ENCODE results near the gene FAM149B1.
A peak's percentile ranks its signal among the peaks of the same experiment; 100 is the strongest.
"Not testable (repeated sequence)": the region's sequence is repeated elsewhere in the genome, so short reads cannot be mapped to it uniquely, and the experiment has no call there.

Gene FAM149B1

GRCh38 chr10:73167783-73168464 is at the start of gene FAM149B1, which contains the start of gene ECD:
Gene FAM149B1, plus strand, starts transcription at chr10:73168119. Its CDS starts 221 bp downstream, at chr10:73168340.
Gene ECD, minus strand, starts transcription at chr10:73168008. Its CDS starts 4,071 bp downstream, at chr10:73163937.
- H3K27ac ChIP-seq = peak within 1 kb of the TSS; percentile 85
- DNase-seq (ENCODE audit: low read depth, low spot score) = peak; percentile 52

- H3K27ac ChIP-seq = no peak overlapping the region
- no peak for DNase-seq (ENCODE audit: low read depth, low spot score)
Measured at GRCh38 chr10:73119457-73119856, 48.5 kb upstream of the FAM149B1 start.

GRCh38 chr10:73119952-73120351 is 48.0 kb upstream of the FAM149B1 start:
- no peak overlapping the region for H3K27ac ChIP-seq
- no peak for DNase-seq (ENCODE audit: low read depth, low spot score)

- no peak overlapping the region for H3K27ac ChIP-seq
Measured at GRCh38 chr10:73126343-73126742, 41.6 kb upstream of the FAM149B1 start.

GRCh38 chr10:73131301-73131700 is 36.6 kb upstream of the FAM149B1 start:
- DNase-seq (ENCODE audit: low read depth, low spot score) = peak; percentile 29
- peak overlapping the region; percentile 1 for H3K27ac ChIP-seq

More at GRCh38 chr10:73126343-73126742, 41.6 kb upstream of the FAM149B1 start:
- DNase-seq (ENCODE audit: low read depth, low spot score) = no peak

GRCh38 chr10:73131913-73132686 is 35.8 kb upstream of the FAM149B1 start:
- no peak for DNase-seq (ENCODE audit: low read depth, low spot score)
- peak overlapping the region; percentile 1 for H3K27ac ChIP-seq

DNA sequence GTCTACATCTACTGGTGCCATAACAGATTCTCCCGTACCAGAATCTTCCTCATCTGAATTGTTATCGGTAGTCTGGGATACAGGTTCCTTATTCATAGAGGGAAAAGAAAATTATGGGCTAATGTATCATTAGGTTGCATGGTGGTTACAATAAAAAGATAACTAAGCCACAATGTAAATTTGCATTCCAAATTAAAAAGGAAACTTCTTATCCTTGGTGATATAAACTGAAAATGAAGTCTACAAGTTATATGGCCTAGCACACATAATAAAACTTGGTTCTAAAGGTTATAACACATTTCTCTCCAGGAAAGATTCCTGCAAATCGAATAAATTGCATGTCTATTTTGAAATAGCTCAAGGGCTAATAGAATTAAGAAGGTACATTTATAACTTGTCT is 33.2 kb upstream of the FAM149B1 start:
- H3K27ac ChIP-seq = no peak overlapping the region
- DNase-seq (ENCODE audit: low read depth, low spot score) = no peak

DNA sequence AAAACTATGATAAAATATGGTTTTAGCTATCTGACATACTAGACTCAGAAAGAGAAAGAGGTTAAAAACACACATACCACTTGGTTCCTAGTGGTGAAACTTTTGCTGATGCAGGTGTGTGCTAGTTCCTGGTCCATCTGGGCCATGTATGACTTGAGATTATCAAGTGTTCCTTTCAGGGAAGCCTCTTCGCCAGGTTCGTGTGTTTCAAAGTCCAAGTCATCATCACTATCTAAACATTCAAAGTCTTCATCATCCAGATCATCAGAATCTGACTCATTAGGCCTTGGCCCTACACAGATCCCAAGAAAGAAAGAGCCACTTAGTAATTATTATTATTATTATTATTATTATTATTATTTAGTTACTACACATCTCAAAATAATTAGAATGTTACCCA is 31.3 kb upstream of the FAM149B1 start:
- no peak for DNase-seq (ENCODE audit: low read depth, low spot score)
- H3K27ac ChIP-seq = no peak overlapping the region

DNA sequence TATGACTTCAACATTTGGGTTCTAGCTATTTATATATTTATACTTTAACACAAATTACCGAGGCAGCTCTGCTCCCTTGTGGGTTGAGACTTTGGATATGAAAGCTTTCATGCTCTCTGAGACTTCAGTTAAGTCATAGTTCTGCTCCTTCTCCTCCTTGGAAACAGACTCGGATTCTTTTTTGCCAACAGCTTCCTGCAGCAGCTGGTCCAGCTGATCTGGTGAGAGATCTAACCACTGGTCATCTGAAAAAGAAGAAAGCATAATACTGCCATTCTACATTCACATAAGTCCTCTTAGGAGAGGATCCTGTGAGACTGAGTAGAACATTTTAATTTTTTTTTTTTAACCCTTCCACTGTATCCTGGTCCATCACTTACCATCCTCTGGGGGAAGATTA is 28.7 kb upstream of the FAM149B1 start:
- DNase-seq (ENCODE audit: low read depth, low spot score) = no peak
- no peak overlapping the region for H3K27ac ChIP-seq

DNA sequence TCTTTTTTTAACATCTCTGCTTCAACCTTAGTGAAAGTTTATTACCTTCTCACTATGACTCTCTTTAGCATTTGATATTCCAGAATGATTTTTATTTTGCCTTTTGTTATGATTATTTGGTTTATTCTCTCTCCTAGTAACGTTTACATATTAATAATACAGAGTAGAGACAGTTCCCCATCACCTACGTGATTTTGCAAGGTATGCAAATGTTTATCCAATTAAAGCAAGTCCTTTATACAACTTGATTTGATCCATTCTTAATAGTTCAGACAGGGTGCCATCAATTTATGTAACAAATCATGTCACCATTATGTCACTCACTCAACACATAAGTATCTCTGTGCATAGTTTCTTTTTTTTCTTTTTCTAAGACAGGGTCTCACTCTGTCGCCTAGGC is 26.3 kb upstream of the FAM149B1 start:
- DNase-seq (ENCODE audit: low read depth, low spot score) = no peak
- no peak overlapping the region for H3K27ac ChIP-seq

- not testable (repeated sequence) for DNase-seq (ENCODE audit: low read depth, low spot score); H3K27ac ChIP-seq
Measured at GRCh38 chr10:73150633-73151413, 17.1 kb upstream of the FAM149B1 start.

DNA sequence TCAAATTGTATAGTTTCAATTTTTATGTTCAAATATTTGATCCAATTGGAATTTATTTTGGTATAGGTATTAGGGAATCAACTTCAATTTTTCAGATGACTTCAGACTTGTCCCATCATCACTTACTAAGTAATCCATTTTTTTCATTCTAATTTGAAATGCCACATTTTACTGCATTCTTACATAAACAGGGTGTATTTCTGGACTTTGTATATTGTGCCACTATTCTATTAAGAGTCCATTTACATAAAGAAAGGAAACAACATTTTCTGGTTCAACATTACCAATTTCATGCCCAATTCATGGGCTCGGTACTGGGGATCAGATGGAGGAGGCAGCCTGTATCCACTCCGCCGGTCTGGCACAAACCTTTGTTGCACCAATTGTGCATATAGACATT is 15.9 kb upstream of the FAM149B1 start:
- H3K27ac ChIP-seq = no peak overlapping the region
- DNase-seq (ENCODE audit: low read depth, low spot score) = no peak

- no peak overlapping the region for H3K27ac ChIP-seq
- DNase-seq (ENCODE audit: low read depth, low spot score) = no peak
Measured at GRCh38 chr10:73156054-73156453, 11.9 kb upstream of the FAM149B1 start.

DNA sequence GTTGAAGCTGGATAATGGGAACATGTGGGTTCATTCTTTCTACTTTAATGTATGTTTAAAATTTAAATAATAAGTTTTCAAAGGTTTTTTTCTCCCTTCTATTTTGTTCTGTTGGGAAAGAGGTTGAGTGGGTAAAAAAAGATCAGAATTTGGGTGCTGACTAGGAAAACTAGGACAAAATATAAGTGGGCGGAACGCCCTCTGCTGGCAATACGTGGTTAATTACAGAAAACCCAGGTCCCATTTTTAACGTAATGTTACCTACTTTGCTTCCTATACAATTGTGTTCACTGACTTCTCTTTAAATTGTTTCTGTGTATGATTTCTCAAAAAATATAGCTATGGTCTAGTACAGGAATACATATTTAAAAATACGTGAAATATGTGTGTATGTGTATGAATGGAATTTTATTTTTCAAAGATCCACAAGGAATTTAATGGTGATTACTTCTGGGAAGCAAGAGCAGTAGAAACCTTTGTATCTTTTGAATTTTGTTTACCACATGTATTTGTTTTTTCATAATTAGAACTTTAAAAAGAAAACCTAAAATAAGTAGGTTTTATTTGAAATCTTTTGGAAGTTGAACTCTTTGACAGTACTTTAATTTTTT is 8.8 kb upstream of the FAM149B1 start:
- DNase-seq (ENCODE audit: low read depth, low spot score) = no peak
- no peak overlapping the region for H3K27ac ChIP-seq

GRCh38 chr10:73161079-73161478 is 6.8 kb upstream of the FAM149B1 start:
- H3K27ac ChIP-seq = no peak overlapping the region
- no peak for DNase-seq (ENCODE audit: low read depth, low spot score)

DNA sequence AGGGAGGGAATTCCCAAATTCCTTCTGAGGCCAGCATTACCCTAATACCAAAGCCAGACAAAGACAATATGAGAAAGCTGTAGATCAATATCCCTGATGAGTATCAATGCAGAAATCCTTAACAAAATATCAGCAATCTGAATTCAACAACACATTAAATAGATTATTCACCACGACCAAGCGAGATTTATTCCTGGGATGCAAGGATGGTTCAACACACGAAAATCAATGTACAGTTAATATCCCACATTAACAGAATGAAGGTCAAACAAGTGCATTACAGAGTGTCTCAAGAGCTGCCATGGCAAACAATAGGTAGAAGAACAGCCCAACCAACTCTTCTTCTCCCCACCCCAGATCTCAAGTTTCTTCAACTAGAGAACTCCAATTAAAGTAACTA is 6.3 kb upstream of the FAM149B1 start:
- no peak for DNase-seq (ENCODE audit: low read depth, low spot score)
- no peak overlapping the region for H3K27ac ChIP-seq

- DNase-seq (ENCODE audit: low read depth, low spot score) = no peak
- no peak overlapping the region for H3K27ac ChIP-seq
Measured at GRCh38 chr10:73163096-73163495, 4.8 kb upstream of the FAM149B1 start.

- DNase-seq (ENCODE audit: low read depth, low spot score) = no peak
- no peak overlapping the region for H3K27ac ChIP-seq
Measured at GRCh38 chr10:73166972-73167371, 947 bp upstream of the FAM149B1 start.

DNA sequence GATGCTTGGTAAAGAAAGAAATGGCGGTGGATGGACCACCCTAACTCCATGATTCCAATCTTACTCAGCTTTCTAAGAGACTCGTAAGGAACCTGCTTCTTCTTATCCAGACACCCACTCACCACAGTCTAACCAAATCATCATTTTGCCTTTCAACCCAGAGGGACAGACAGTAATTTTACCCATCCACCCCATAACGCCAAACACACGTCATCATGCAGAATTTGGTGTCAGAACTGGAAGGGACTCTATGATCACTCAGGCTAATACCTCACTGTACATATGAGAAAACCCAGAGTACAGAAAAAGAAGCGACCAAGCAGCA is 499 bp upstream of the FAM149B1 start:
- peak overlapping the region; percentile 85 for H3K27ac ChIP-seq
- no peak for DNase-seq (ENCODE audit: low read depth, low spot score)

DNA sequence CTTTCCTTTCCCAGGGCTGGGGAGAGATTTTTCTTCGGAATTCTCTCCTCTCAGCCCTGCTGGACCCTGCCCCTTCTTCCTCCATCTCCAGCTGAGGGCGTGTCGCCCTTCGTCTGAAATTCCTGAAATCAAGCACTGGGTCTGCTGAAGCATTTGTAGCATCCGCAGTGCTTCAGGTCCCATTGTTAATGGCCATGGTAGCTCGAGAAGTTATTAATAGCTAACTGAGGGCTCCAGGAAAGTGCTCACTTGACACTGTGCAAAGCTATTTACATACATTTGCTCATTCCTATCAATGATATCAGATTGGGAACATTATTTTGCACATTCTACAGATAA is 515 bp downstream of the FAM149B1 start:
- DNase-seq (ENCODE audit: low read depth, low spot score) = no peak
- peak overlapping the region; percentile 85 for H3K27ac ChIP-seq

DNA sequence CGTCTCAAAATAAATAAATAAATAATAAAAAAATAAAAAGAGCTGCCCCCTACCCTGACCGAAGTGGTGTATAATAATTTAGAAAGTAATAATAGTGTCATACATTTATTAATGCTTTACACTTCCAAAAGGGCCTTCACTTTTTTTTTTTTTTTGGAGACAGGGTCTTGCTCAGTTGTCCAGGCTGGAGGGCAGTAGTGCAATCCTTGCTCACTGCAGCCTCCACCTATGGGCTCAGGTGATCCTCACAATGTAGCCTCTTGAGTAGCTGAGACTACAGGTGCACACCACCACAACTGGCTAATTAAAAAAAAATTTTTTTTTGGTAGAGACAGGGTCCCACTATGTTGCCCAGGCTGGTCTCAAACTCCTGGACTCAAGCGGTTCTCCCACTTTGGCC is 1.4 kb downstream of the FAM149B1 start:
- no peak overlapping the region for H3K27ac ChIP-seq
- no peak for DNase-seq (ENCODE audit: low read depth, low spot score)

Measured in epithelial cell of prostate (primary cell).